GM23248 (cell line): Measurements from ENCODE around the gene PITPNM3.
"Not testable (repeated sequence)": the region's sequence is repeated elsewhere in the genome, so short reads cannot be mapped to it uniquely, and the experiment has no call there.

Experiments used
- EZH2 ChIP-seq: fragments of 200-600 bp; sonication (generic); IDR thresholded peaks from 2 replicates; pipeline ENCODE4 v1.6.1; 2018; ENCODE audit warnings: antibody characterized with exemption, mild to moderate bottlenecking; ENCODE audit not compliant: insufficient read depth, poor library complexity, severe bottlenecking
- EZH2phosphoT487 ChIP-seq: fragments of 200-600 bp; sonication (generic); IDR thresholded peaks from 2 replicates; pipeline ENCODE4 v1.6.1; 2018; ENCODE audit warnings: antibody characterized with exemption, moderate library complexity, mild to moderate bottlenecking, low read depth; ENCODE audit not compliant: insufficient read depth

- TF ChIP-seq EZH2phosphoT487, EZH2: not testable (repeated sequence)
These were observed 17.1 kb upstream of the PITPNM3 start for GRCh38 chr17:6573495-6573894.
